ENCODE measurements around the gene ERG28. TPM values are rescaled to one million over a fixed set of nuclear protein-coding genes. Genes with fewer than 3 reads are reported as not detected.
"Not testable (repeated sequence)": the region's sequence is repeated elsewhere in the genome, so short reads cannot be mapped to it uniquely, and the experiment has no call there.

The ERG28 gene
- total RNA-seq, 1 donor = 7.2 TPM

- no peaks in the 10 kb centered on the region for H4K20me1 ChIP-seq (ENCODE audit: insufficient read depth, low read length)
- DNase-seq (ENCODE audit: insufficient read length, low spot score, missing footprints) = no peak
- H3K27me3 ChIP-seq (ENCODE audit: insufficient read depth, low read length) = no peaks in the 10 kb centered on the region
- H3K36me3 ChIP-seq (ENCODE audit: insufficient read depth, low read length) = peaks cover 3% of the 10 kb centered on the region
- no peak overlapping the region for H3K4me2 ChIP-seq (ENCODE audit: insufficient read depth, low read length)
- H3K4me1 ChIP-seq (ENCODE audit: insufficient read depth, low read length) = peaks cover 4% of the 10 kb centered on the region
- no peak overlapping the region for H3K4me3 ChIP-seq (ENCODE audit: insufficient read depth, low read length)
- no peak overlapping the region for H3K27ac ChIP-seq (ENCODE audit: low read depth, low read length)
- no peak overlapping the region for H2AFZ ChIP-seq (ENCODE audit: low read length)
- no peaks in the 10 kb centered on the region for H3K79me2 ChIP-seq (ENCODE audit: insufficient read depth, low read length)
- no peaks in the 10 kb centered on the region for H3K9me3 ChIP-seq (ENCODE audit: low read depth, low read length)
- TF ChIP-seq CTCF (IDR thresholded peaks at IDR 0.05; ENCODE audit: extremely low read depth, low read depth, low read length) = no peak
These were observed 37.2 kb upstream of the ERG28 start for GRCh38 chr14:75697918-75698317.

- no peaks in the 10 kb centered on the region for H3K27me3 ChIP-seq (ENCODE audit: insufficient read depth, low read length)
- peaks cover 3% of the 10 kb centered on the region for H3K36me3 ChIP-seq (ENCODE audit: insufficient read depth, low read length)
- H4K20me1 ChIP-seq (ENCODE audit: insufficient read depth, low read length) = no peaks in the 10 kb centered on the region
- peaks cover 4% of the 10 kb centered on the region for H3K4me1 ChIP-seq (ENCODE audit: insufficient read depth, low read length)
- H3K4me3 ChIP-seq (ENCODE audit: insufficient read depth, low read length) = no peak overlapping the region
- no peak for TF ChIP-seq CTCF (IDR thresholded peaks at IDR 0.05; ENCODE audit: extremely low read depth, low read depth, low read length)
- no peak overlapping the region for H3K27ac ChIP-seq (ENCODE audit: low read depth, low read length)
- no peak overlapping the region for H2AFZ ChIP-seq (ENCODE audit: low read length)
- H3K4me2 ChIP-seq (ENCODE audit: insufficient read depth, low read length) = no peak overlapping the region
- no peaks in the 10 kb centered on the region for H3K9me3 ChIP-seq (ENCODE audit: low read depth, low read length)
- DNase-seq (ENCODE audit: insufficient read length, low spot score, missing footprints) = no peak
- H3K79me2 ChIP-seq (ENCODE audit: insufficient read depth, low read length) = no peaks in the 10 kb centered on the region
These were observed 36.7 kb upstream of the ERG28 start for GRCh38 chr14:75697386-75697785.

- not testable (repeated sequence) for H3K4me1 ChIP-seq (ENCODE audit: insufficient read depth, low read length); H3K4me2 ChIP-seq (ENCODE audit: insufficient read depth, low read length); H3K27me3 ChIP-seq (ENCODE audit: insufficient read depth, low read length); DNase-seq (ENCODE audit: insufficient read length, low spot score, missing footprints); H3K4me3 ChIP-seq (ENCODE audit: insufficient read depth, low read length); H3K9me3 ChIP-seq (ENCODE audit: low read depth, low read length); H3K79me2 ChIP-seq (ENCODE audit: insufficient read depth, low read length); H4K20me1 ChIP-seq (ENCODE audit: insufficient read depth, low read length); H2AFZ ChIP-seq (ENCODE audit: low read length); H3K27ac ChIP-seq (ENCODE audit: low read depth, low read length)
- H3K36me3 ChIP-seq (ENCODE audit: insufficient read depth, low read length) = peaks cover 21% of the 10 kb centered on the region
These were observed 34.3 kb upstream of the ERG28 start for GRCh38 chr14:75695025-75695424.

GRCh38 chr14:75690010-75690409 lies 29.3 kb upstream of the ERG28 start:
- DNase-seq (ENCODE audit: insufficient read length, low spot score, missing footprints) = no peak
- no peaks in the 10 kb centered on the region for H3K4me1 ChIP-seq (ENCODE audit: insufficient read depth, low read length)
- H3K4me2 ChIP-seq (ENCODE audit: insufficient read depth, low read length) = no peak overlapping the region
- H3K4me3 ChIP-seq (ENCODE audit: insufficient read depth, low read length) = no peak overlapping the region
- no peaks in the 10 kb centered on the region for H4K20me1 ChIP-seq (ENCODE audit: insufficient read depth, low read length)
- no peaks in the 10 kb centered on the region for H3K9me3 ChIP-seq (ENCODE audit: low read depth, low read length)
- no peak for TF ChIP-seq CTCF (IDR thresholded peaks at IDR 0.05; ENCODE audit: extremely low read depth, low read depth, low read length)
- H3K36me3 ChIP-seq (ENCODE audit: insufficient read depth, low read length) = peaks cover 19% of the 10 kb centered on the region
- H3K27ac ChIP-seq (ENCODE audit: low read depth, low read length) = no peak overlapping the region
- H3K79me2 ChIP-seq (ENCODE audit: insufficient read depth, low read length) = no peaks in the 10 kb centered on the region
- no peaks in the 10 kb centered on the region for H3K27me3 ChIP-seq (ENCODE audit: insufficient read depth, low read length)
- H2AFZ ChIP-seq (ENCODE audit: low read length) = no peak overlapping the region
